VCaP (cell line): ENCODE data around the gene SLC19A2.

Experiments used
- H3K27ac ChIP-seq: fragments of 450-650 bp; 2 replicates; pipeline ENCODE4 v1.5.1; 2017
- TF ChIP-seq, protein P1 (sequence below): fragments of 450-650 bp; conservative IDR thresholded peaks from 2 replicates; pipeline ENCODE4 v1.5.1; 2017; ENCODE audit warnings: mild to moderate bottlenecking, moderate library complexity

The SLC19A2 gene

DNA sequence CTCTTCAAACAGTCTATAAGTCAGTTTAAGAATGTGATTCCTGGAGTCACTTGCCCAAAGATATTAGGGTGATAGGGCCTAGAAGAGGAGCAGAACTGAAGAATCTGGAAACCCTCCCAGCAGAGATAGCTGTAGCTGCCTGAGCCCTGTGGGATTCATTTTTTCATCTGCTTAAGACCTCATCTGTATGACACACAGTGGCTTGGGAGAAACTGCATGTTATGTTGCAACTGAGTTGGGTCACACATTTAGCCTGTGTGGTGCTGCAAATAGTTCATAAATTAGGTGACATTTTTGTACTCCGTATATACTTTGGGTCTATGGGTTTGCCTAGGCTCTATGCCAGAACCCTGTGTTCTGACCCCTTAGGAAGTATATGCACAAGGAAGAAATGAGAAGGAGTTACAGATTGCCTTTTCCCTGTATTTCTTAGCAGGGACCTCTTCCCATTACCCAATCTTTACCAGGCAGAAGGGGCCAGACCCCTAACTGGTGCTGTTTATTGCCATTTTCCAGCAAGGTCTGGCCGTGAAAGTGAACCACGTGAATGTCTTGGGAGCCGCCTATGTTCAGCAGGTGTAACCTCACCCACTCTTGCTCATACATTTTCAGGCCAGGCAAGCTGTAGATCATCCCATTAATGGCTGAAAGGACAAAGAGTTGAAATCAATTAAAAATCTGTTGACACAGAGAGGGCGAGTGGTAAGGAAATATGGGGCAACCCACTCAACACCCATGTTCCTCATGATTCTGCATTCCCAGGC lies 41.9 kb upstream of the SLC19A2 start:
- H3K27ac ChIP-seq = peak overlapping the region; percentile 94
- TF ChIP-seq, protein P1, sequence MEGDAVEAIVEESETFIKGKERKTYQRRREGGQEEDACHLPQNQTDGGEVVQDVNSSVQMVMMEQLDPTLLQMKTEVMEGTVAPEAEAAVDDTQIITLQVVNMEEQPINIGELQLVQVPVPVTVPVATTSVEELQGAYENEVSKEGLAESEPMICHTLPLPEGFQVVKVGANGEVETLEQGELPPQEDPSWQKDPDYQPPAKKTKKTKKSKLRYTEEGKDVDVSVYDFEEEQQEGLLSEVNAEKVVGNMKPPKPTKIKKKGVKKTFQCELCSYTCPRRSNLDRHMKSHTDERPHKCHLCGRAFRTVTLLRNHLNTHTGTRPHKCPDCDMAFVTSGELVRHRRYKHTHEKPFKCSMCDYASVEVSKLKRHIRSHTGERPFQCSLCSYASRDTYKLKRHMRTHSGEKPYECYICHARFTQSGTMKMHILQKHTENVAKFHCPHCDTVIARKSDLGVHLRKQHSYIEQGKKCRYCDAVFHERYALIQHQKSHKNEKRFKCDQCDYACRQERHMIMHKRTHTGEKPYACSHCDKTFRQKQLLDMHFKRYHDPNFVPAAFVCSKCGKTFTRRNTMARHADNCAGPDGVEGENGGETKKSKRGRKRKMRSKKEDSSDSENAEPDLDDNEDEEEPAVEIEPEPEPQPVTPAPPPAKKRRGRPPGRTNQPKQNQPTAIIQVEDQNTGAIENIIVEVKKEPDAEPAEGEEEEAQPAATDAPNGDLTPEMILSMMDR = no peak

DNA sequence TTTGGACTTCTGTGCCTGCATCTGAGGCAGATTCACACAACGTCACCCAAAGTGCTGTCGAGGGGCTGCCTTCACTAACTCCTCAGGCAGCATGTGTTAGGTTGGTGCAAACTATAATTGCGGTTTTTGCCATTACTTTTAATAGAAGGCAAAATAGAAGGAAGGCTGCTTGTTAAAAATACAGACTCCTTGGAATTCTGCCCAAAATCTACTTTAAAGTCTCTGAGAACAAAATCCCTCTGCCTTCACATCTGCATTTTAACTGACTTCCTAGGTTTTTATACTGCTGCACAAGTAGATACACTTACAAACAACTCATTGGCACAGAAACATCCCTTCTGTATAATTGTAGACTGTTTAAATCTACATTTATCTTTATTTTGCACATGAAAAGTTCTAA lies 41.3 kb upstream of the SLC19A2 start:
- TF ChIP-seq, protein P1 = no peak
- peak overlapping the region; percentile 94 for H3K27ac ChIP-seq

DNA sequence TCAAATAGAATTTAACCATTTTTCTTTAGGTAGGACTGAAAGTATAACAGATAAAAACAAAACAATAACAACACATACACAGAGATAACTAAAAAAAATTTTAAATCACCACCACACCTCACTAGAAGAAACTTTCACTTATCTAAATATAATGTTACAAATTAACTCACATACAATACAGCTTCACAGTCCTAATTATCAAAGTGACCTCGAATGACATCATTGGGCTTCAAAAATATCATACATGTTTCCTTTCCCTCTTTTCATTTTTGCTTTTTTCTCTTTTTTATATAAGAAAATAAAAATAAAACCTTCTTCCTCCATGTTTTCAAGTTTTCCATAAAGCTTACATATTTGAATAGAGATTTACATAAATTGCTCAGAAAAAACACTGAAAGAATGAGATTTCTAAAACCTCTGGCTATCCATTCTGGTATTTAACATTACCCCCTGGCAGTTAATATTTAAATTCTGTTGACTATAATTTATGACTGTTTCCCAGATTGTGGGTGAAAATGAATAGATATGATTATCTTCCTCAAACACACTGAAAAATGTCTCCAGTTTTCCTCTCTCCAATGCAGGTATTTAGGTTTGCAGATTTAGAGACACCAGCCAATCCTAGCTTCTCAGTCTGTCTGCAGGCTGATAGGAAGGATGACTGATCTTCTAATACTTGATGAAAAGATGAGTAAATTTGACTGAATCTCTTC lies 40.5 kb upstream of the SLC19A2 start:
- H3K27ac ChIP-seq = peak overlapping the region; percentile 94; the same call in 1 of the 2 replicates
- TF ChIP-seq, protein P1 = no peak

DNA sequence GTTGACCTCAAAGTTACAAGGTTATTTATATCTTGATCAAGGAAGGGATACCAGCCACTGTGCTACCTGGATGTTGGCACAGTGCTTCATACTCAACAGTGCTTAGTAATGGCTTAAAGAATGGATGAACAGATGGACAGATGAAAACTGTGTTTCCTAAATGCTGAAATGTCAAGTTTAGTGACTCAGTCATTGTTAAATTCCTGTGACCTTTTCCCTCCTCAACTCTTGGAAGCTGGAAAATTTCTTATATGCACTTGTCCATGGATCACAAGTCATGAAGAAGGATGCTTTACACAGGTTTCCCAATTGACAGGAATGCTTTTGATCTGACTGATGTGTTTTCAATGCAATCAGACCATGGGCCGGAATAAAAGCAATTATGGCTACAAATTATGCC lies 39.6 kb upstream of the SLC19A2 start:
- TF ChIP-seq, protein P1 = no peak
- H3K27ac ChIP-seq = peak overlapping the region; percentile 94; the same call in 1 of the 2 replicates

DNA sequence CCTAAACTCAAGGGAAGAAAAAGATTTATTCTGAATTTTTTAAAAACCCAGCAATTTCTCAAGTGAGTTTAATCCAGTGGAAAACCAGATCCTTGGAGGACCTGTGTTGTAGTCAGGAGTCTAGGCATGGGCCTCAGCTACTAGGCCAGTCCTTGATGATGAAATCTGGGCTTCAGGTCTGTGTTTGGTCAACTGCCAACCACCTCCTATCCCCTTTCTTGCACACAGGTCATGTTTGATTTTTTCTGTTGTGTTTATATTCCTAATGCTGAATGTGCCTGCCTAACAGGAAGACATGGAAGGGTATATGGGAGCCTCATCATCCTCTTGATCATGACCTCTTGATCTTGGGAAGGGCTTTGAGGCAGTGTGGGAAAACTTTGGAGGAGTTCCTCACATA lies 38.2 kb upstream of the SLC19A2 start:
- H3K27ac ChIP-seq = no peak overlapping the region
- TF ChIP-seq, protein P1 = no peak

DNA sequence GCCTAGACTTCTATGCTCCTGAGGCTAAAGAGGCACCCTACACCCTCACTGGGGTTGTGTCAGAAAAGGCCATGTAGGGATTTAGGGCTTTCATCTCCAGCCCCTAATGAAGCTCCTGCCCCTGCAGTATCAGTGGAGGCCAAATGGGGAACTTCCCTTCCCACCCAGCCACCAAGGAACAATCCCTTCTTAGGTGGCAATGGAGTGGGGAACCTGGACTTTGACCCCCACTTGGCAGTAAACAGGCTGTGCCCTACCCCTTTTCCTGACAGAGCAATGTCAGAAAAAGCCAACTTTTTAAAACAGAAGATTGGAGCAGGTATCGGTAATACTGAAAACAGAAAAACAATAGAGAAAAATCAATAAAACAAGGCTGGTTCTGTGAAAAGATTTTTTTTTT lies 35.5 kb upstream of the SLC19A2 start:
- TF ChIP-seq, protein P1 = no peak
- H3K27ac ChIP-seq = no peak overlapping the region

DNA sequence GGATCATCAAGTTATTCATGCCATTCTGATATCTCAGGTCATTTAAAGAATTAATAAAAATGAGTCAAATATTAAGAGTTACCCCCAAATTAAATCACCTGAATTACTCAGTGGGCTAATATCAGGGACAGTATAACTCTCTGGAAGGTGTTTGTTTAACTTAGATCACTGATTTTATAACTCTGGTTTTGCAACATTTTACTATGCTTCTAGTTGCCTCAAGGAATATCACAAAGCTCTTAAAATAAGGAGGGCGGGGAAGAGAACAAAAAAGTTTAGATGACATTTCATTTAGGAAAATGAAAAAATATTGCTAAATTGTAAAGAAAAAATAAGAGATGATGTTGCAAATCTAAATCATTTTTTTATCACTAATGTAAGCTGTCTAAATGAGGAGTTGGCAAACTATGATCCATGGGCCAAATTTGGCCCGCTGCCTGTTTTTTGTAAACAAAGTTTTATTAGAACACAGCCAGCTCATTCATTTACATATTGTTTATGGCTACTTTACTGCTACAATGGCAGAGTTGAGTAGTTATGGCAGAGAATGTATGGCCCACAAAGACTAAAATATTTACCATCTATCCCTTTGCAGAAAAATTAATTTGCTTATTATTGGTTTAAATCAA lies 31.9 kb upstream of the SLC19A2 start:
- H3K27ac ChIP-seq = peak overlapping the region; percentile 35
- TF ChIP-seq, protein P1 = no peak
